ENCODE measurements around the gene FBXL15.

The FBXL15 gene

DNA sequence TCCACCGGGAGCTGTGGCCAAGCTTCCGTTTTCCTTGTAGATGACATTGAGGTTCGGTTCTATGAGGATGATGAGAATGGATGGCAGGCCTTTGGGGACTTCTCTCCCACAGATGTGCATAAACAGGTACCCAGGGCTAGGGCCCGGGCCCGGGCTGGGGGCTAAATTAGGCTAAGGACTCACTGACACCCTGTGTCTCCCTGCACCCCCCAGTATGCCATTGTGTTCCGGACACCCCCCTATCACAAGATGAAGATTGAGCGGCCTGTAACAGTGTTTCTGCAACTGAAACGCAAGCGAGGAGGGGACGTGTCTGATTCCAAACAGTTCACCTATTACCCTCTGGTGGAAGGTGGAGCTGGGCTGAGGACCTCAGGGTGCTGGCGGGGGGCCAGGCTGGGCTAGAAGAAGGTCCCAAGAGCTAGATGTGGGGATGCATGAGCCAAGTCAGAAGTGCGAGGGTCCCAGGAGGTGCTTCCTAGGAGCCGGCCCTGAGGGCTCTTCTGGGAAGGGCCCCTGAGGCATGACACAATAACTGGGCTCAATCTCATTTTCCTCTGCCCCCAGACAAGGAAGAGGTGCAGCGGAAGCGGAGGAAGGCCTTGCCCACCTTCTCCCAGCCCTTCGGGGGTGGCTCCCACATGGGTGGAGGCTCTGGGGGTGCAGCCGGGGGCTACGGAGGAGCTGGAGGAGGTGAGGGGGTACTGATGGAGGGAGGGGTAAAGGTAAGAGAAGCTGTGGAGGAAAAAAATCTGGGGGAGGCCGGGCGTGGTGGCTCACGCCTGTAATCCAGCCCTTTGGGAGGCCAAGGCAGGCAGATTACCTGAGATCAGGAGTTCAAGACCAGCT lies 22.2 kb upstream of the FBXL15 start:
- peak; percentile 64 for DNase-seq

DNA sequence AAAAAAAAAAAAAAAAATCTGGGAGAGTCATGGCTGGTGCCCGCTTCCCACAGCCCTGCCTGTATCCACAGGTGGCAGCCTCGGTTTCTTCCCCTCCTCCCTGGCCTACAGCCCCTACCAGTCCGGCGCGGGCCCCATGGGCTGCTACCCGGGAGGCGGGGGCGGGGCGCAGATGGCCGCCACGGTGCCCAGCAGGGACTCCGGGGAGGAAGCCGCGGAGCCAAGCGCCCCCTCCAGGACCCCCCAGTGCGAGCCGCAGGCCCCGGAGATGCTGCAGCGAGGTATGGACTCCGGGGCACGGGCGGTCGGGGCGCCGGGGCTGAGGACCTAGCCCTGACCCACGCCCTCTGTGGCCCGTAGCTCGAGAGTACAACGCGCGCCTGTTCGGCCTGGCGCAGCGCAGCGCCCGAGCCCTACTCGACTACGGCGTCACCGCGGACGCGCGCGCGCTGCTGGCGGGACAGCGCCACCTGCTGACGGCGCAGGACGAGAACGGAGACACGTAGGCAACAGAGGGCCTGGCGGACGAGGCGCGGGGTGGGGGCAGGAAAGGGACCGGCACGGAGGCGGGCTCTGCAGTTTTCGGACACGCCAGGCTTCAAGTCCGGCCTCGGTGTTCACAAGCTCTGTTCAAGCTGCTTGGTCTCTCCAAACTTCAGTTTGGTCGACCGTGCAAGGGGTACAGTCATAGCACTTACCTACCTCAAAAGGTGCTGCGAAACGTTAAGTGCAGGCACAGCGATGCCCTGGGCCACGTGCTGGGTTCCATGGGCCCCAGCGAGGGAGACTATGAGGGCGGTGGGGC lies 21.2 kb upstream of the FBXL15 start:
- peak; percentile 96 for DNase-seq

DNA sequence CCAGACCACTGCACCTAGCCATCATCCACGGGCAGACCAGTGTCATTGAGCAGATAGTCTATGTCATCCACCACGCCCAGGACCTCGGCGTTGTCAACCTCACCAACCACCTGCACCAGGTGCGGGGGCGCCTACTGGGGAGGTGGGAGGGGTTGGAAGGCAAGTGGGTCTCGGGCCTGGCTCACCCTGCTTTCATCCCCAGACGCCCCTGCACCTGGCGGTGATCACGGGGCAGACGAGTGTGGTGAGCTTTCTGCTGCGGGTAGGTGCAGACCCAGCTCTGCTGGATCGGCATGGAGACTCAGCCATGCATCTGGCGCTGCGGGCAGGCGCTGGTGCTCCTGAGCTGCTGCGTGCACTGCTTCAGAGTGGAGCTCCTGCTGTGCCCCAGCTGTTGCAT lies 20.6 kb upstream of the FBXL15 start:
- DNase-seq = no peak

DNA sequence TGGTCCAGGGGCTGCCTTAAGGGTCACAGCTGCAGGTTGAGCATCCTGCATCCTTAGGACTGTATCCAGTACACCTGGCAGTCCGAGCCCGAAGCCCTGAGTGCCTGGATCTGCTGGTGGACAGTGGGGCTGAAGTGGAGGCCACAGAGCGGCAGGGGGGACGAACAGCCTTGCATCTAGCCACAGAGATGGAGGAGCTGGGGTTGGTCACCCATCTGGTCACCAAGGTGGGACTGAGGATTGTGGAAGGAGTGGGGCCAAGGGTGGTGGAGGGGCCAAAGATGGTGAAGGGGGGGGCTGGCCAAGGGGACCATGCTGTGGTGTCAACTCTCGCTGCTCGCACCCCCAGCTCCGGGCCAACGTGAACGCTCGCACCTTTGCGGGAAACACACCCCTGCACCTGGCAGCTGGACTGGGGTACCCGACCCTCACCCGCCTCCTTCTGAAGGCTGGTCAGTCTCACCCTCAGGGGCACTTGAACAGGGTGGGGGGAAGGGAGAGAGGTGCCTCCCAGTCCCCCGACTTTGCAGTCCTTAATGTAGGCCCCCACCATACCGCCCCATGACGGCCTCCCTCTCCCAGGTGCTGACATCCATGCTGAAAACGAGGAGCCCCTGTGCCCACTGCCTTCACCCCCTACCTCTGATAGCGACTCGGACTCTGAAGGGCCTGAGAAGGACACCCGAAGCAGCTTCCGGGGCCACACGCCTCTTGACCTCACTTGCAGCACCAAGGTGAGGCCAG lies 19.9 kb upstream of the FBXL15 start:
- DNase-seq = no peak

DNA sequence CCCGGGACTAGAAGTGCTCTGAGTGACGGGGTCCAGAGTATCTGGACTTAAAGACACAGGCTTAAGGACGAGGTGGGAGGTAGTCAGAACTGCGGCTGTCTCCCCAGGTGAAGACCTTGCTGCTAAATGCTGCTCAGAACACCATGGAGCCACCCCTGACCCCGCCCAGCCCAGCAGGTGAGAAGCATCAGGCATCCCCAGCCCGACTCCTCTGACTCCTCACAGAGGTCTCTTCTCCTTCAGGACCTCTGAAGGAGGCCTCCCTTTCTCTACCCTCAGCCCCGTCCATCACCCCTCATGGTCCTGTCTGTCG lies 19.3 kb upstream of the FBXL15 start:
- no peak for DNase-seq

DNA sequence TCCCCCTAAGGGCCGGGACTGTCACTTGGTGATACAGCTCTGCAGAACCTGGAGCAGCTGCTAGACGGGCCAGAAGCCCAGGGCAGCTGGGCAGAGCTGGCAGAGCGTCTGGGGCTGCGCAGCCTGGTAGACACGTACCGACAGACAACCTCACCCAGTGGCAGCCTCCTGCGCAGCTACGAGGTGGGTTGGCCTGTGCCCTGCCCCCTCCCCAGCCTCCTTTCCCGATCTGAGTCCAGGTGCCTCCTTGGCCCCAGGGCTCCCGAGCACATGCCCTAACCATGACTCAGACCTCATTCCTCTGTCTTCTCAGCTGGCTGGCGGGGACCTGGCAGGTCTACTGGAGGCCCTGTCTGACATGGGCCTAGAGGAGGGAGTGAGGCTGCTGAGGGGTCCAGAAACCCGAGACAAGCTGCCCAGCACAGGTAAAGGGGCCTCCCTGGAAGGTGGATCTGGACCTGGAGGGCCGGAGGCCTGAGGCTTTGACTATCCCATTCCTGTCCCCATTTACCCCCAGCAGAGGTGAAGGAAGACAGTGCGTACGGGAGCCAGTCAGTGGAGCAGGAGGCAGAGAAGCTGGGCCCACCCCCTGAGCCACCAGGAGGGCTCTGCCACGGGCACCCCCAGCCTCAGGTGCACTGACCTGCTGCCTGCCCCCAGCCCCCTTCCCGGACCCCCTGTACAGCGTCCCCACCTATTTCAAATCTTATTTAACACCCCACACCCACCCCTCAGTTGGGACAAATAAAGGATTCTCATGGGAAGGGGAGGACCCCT lies 18.7 kb upstream of the FBXL15 start:
- DNase-seq = peak; percentile 61

DNA sequence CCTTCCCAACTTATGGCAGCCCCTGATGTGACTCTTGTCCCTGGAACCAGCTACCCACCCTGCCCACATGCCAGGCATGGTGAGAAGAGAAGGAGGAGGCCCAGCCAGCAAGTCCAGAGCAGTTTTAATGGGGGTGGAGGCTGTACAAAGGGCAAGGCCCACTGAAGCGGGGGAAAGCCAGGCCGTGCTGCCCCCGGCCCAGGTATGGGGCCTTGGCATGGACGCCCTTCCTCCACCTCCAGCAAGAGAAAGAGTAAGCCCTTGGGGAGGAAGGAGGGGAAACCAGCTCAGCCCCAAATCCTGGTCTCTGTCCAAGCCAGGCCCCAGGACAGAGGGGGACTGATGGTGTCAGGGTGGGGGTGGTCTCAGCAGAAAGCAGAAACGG lies 18.1 kb upstream of the FBXL15 start:
- DNase-seq = peak; percentile 56

DNA sequence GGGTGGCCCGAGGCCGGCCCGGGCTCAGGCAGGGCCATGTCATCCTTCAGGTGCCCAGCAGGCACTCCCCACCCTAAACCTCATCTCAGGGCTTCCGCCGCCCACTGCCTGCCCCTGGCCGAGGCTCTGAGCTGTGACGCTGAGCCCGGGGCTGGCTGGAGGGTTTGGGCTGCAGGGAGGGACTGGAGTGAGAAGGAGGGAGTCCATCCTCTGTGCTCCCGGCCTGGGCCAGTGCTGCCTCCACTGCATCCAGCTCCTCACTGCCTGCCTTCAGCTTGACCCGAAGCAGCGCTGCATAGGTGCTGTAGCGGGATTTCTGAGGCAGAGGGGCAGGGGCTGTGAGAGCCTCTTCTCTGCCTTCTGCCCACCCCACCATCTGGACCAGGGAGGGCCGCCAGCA lies 17.5 kb upstream of the FBXL15 start:
- DNase-seq = peak; percentile 62

DNA sequence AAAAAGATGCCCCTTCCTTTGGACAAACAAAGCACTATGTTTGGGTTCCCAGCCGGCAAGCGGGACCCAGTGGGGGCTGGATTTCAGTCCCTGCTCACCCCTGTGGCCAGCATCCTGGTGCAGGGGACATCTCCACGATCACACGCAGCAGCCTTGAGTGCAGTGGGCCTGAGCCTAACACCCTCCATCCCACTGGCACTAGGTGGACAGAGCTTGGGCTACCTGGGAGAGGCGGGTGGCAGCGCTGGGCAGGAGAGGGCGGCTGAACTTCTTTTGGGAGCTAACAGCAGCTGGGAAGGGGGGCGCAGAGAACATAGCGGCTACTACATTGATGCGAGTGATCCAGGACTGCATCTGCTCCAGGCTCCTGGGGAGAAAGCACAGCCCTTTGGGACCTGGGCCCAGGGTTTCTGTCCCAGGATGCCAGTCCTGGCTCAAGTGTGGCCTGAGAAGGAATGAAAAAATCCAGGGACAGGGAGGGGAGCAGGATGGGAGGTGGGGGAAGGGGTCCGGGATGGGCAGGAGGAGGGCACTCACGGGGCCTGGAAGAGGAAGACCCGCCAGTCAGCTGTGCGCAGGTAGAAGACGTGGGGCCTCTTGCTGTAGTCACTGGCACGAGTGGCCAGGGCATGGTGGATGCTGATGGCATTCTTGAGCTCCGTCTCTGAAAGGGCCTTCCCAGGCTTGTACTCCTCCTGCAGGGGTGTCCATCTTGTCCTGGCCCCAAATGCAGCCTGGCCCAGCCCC lies 16.1 kb upstream of the FBXL15 start:
- DNase-seq = no peak

DNA sequence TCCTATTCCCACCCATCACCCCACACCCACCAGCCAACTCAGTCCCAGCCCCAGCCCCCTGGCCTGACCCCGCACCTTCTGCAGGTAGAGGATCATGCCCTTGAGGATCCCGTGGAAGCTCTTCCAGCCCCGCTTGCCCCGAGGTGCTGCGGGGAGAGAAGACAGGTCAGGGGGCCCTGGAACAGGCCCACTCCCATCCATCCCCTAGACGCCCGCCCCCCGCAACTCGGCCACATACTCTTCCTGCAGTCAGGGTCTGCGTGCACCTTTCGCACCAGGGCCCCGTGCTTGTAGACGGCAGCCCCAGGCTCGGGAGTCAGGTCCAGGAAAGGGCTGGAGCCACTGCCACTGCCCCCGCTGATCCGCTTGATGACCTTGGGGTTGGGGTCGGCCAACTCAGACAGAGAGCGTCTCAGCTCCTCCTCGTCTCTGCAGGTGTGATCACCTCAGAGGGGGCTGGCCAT lies 15.5 kb upstream of the FBXL15 start:
- no peak for DNase-seq

DNA sequence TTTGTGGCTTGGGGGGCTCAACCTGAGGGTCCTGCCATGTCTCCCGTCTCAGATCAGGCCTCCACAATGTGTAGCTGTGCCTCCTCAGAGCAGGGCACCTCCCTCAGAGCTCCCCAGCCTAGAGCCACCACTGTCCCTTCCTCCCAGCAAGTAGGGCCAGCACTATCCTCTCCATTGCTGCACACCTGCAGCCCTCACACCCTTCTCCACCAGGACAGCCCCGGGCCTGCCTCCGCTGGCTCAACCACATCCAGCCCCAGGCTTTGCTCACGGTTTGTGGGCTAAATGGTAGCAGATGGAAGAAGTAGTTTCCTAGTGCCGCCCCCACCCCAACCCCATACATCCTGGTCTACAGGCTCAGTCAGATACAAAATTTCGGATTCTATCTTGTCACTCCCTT lies 15.0 kb upstream of the FBXL15 start:
- no peak for DNase-seq

DNA sequence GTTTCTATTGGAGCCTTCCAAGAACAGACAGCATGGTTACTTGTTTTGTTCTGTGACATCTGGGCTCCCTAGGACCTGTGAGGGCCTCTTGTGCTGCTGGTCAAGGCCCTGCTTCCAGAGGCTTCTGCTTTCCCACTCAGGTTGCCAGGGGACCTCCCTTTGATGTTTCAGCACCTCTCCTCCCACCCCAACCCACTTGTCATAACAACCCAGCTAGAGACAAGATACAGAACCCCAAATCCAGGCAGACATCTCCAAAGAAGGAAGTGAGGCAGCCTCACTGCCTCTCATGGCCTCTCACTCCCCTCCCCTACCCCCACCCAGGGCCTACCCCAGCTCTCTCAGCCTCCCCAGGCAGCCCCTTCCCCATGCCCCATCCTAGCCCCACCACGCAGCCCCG lies 13.8 kb upstream of the FBXL15 start:
- DNase-seq = no peak

DNA sequence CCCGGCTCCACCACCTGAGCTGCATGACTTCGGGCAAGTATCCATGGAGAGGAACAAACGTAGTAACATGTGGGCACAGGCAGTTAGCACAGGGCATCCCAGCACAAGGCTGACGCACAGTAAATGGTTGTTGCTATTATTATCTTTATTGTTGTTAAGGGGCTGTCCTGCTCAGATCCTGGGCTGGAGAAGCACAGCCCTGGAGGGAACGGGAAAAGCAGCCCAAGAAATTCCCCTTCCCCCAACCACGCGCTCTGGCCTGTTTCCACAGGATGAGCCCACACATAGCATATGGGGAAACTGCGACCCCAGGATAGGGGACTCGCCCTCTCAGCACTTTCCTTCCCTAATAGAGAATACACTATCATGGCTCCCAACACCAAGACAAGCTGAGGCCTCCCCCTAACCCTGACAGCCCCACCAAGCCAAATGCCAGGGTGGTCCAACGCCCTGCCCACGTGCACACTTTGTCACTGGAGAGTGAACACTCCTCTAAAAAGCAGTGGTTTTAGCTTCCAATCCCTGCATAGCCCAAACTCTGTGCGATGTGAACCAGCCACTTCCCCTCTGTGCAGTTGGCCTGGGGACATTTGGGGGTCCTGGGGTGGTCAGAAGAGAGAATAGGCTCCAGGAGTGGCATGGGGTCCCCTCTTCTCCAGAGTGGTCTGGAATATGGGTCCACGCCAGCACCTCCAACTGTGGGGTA lies 13.1 kb upstream of the FBXL15 start:
- DNase-seq = no peak

DNA sequence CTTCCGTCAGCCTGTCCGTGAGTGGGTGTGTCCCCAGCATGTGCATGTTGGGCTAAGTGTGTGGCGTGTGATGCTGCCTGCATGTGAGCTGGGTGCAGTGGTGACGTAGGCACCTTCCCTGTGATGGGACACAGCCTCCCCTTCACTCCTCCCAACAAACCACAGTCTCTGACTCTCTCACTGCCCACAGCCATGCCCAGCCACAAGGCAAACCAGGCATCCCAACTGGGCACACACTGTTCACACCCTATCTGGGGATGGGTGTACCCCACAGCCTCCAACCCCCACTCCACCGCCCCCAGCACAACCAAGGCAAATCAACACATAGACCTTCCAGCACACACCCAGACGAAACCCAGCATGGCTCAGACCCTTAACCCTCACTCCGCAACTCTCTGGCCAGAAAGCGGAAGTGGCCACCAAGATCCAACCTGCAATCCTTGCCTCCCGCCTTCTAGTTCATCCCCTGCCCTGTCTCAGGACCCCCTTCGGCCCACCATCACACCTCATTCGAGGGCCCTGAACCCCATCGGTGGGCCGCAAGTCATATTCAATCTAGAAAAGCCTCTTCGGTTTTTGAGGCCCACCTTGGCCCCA lies 12.4 kb upstream of the FBXL15 start:
- no peak for DNase-seq

DNA sequence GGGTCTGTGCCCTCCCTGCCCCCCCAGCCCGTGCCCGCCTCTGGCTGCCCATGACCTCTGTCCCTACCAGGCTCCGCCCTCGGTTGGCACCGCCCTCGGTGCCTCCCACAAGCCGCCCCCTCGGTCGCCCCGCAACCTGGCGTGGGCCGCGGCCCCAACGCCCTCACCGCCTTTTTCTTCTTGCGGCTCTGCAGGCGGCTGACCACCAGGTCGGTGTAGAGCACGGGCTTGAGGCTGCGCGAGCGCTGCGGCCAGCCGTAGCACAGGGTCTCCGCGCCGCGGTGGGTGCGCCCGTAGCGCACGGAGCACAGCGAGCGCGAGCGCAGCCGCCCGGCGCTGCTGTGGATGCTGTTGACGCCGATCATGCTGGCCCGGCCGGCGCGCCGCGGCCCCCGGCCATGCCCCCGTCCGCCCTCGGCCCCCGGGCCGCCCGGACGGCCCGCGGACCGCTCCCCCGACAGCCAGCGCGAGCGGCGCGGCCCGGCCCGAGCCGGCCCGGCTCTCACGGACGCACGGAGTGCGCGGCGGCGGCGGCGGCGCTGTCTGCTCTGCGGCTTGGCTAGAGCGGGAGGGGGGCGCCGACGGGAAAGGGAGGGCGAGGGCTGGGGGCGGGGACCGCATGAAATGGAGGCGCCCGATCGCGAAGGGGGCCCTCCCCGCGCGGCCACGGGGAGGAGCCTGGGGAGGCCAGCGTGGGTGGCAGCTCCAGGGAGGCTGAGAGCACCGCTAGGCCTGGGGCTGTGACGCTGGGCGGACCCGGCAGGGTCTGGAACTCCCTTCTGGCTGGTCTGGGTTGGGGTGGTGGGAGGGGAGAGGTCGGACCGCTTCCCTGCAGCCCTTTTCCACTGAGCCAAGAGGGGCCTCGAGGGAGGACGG lies 11.7 kb upstream of the FBXL15 start:
- DNase-seq = peak; percentile 90

DNA sequence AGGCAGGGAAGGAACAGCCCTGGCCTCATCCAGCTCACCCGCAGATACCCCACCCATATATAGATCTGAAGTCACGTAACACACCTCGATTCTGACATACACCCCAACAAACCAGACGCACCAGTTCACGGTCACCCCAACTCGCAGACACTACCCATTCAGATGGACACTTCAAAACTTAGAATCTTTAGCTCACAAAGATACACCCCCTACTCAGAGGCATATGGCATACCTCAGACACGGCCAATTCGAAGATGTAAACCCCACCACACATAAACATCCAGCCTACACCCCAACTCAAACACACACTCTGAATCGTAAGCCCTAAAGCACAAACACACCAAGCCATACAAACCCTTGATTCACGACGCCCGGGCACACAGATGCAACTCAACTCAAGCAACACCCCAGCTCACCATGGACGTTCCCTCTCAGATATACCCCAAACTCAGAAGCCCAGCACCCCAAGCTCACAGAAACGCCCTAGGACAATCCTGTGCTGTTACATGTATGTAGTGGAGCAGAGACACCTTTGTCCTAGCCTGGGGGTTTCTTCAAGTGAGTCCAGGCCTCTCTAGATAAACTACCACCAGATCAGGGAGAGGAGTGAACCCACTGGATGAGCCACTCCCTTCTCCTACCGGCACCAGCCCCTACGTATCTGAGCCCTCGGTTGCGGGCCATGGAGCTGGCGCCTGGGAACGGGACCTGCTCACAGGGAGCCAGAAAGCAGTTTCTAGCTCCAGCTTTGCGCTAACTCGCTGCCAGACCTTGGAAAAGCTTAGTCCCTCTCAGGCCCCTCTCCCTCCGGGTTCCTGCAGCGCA lies 10.8 kb upstream of the FBXL15 start:
- no peak for DNase-seq

DNA sequence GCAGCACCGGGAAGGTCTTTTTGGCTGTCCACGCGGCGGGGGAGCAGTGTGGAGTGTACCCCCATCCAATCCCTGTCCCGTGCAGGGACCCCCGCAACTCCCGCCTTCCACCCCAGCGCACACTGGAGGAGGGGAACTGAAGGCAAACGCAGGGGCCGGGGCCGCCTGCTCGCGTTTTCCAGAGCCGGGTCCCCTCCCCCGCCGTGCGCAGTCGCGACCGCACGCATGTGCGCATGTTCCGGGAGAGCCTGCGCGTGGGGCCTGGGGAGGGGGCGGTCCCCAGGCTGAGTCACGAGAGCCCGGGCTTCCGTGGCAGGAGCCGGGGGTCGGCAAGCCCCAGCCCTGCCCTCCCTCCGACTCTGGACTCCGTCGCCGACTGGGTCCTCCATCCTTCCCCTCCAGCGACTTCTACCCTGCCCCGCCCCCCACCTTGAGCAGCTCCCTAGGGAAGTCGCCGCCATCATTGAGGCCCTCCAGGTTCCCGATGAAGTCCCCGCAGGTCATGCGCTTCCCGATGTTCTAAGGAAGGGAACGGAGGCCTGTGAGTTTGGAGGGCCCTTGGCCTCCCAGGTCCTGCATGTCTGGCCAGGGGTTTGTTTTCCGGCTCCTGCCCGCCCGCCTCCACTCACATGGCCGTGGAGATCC lies 10.1 kb upstream of the FBXL15 start:
- peak; percentile 83 for DNase-seq
